Measurements from ENCODE around the gene SDHD.
"Not testable (repeated sequence)": the region's sequence is repeated elsewhere in the genome, so short reads cannot be mapped to it uniquely, and the experiment has no call there.

SDHD gene

GRCh38 chr11:112086422-112087191 lies at the start of gene SDHD, which contains the start of gene TIMM8B:
TSS of gene SDHD (plus strand) at chr11:112086873. CDS start at chr11:112086908, 35 bp downstream.
TSS of gene TIMM8B (minus strand) at chr11:112086756. CDS start at chr11:112086723, 33 bp downstream.
- peak; percentile 98 for DNase-seq

- DNase-seq: no peak
Observed at GRCh38 chr11:112037527-112037926, 49.1 kb upstream of the SDHD start.

DNA sequence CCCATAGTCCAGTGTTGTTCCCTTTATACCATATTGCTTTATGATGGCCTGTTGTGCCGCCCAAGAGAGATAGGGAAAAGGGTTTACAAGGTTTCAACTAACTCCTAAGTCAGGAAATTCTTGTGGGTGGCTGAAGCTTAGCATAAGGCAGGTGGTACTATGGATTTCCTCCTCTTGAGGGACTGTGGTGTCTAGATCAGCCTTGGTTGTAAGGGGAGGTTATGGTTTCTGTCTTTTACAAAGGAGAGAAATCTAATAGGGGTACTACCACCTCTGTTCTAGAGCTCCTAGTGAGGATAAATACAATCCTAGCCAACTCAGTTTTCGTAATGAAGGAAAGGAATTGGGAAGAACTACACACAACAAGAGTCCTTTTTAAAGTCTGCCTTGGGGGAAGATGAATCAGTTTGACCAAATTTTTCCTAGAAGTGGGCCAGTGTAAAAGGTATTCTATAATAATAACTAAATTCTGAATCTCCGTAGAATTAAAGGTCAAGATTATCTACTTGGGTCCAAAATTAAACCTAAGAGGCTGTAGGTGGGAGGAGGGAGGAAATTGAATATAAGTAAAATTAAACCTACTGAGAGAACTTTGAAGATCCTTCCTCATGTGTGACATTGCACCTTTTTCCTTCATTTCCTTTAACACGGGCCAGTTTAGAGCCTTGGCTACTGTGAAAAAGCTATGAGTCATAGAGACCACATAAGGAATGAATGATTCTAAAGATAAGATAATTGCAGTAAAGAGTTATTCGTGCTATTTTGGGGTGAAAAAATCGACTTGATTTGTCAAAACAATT lies 44.3 kb upstream of the SDHD start:
- no peak for DNase-seq

DNA sequence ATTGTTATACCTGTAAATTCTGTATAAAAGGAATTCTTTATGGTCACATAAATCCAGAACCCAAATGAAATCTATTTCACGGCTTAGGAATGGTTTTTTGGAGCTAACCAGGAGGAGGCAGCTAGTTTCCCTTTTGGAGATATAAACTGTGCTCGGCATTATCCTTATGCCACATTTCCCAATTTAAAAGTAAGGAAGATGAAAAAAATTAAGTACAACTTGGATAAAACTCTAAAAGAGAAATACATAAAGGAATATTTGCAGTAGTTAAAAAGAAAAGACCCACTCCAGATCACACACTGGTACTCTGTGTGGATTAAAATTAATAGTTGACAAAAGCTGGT lies 43.7 kb upstream of the SDHD start:
- DNase-seq: no peak

DNA sequence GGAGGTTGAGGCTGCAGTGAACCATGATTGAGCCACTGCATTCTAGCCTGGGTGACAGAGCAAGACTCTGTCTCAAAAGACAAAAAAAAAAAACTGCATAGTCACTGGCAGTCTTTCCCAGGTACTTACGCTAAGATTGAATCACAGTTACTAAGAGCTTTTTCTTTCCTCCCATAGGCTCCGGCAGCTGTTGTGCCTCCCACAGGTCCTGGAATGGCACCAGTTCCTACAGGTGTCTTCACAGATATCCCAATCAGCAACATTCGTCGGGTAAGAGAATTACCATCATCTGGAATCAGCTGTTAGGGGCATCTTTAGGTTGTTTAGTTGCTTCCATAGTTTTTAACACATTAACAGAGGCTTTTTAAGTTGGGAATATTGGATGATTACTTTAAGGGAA lies 41.7 kb upstream of the SDHD start:
- DNase-seq: no peak

DNA sequence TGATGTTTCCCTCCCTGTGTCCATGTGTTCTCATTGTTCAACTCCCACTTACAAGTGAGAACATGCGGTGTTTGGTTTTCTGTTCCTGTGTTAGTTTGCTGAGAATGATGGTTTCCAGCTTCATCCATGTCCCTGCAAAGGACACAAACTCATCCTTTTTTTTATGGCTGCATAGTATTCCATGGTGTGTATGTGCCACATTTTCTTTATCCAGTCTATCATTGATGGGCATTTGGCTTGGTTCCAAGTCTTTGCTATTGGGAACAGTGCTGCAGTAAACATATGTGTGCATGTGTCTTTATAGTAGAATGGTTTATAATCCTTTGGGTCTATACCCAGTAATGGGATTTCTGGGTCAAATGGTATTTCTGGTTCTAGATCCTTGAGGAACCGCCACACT lies 40.0 kb upstream of the SDHD start:
- not testable (repeated sequence) for DNase-seq

DNA sequence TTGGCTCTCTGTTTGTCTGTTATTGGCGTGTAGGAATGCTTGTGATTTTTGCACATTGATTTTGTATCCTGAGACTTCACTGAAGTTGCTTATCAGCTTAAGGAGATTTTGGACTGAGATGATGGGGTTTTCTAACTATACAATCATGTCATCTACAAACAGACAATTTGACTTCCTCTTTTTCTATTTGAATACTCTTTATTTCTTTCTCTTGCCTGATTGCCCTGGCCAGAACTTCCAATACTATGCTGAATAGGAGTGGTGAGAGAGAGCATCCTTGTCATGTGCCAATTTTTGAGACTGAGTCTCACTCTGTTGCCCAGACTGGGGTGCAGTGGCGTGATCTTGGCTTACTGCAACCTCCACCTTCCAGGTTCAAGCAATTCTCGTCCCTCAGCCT lies 38.4 kb upstream of the SDHD start:
- not testable (repeated sequence) for DNase-seq

DNA sequence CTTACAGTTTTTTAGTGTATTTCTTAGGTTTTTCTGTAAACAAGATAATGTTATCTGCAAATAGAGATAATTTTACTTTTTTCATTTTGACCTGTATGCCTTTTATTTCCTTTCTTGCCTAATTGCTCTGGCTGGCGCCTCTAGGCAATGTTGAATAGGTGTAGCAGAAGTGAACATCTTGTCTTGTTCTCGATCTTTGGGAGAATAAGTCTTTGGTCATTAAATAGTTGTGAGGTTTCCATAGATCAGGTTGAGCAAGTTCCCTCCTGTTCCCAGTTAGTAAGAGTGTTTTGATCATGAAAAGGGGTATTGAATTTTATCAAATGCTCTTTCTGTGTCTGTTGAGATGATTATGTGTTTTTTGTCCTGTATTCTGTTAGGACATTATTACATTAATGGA lies 36.9 kb upstream of the SDHD start:
- no peak for DNase-seq

- no peak for DNase-seq
Observed at GRCh38 chr11:112050721-112051120, 36.0 kb upstream of the SDHD start.

GRCh38 chr11:112051768-112052167 lies 34.9 kb upstream of the SDHD start:
- no peak for DNase-seq

DNA sequence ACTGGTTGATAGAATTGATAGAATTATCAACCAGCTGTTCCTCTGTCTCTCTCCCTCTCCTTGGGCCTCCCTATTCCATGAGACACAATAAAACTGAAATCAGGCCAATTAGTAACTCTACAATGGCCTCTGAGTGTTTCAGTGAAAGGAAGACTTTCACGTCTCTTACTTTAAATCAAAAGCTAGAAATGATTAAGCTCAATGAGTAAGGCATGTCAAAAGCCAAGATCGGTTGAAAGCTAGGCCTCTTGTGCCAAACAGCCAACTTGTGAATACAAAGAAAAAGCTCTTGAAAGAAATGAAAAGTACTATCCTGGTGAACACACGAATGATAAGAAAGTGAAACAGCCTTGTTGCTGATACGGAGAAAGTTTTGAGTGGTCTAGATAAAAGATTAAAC lies 29.5 kb upstream of the SDHD start:
- DNase-seq: no peak

DNA sequence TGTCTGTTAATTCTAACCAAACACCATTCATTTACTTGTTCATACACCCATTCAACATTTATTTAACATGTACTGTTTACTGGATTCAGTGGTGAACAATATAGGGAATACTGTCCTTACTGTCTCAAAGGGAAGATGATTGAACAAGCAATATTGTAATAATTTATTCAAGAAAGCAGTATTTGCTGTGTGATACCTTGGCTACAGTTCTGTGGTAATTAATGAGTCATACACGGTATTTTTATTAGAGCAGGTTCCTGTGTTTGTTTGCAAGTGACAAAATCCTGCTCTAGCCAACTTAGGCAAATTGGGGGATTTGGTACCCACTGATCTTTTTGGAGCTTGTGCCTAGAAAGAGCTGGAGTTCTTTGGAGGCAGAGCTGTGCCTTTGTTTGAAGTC lies 28.6 kb upstream of the SDHD start:
- DNase-seq: no peak

GRCh38 chr11:112062923-112063322 lies 23.8 kb upstream of the SDHD start:
- no peak for DNase-seq

DNA sequence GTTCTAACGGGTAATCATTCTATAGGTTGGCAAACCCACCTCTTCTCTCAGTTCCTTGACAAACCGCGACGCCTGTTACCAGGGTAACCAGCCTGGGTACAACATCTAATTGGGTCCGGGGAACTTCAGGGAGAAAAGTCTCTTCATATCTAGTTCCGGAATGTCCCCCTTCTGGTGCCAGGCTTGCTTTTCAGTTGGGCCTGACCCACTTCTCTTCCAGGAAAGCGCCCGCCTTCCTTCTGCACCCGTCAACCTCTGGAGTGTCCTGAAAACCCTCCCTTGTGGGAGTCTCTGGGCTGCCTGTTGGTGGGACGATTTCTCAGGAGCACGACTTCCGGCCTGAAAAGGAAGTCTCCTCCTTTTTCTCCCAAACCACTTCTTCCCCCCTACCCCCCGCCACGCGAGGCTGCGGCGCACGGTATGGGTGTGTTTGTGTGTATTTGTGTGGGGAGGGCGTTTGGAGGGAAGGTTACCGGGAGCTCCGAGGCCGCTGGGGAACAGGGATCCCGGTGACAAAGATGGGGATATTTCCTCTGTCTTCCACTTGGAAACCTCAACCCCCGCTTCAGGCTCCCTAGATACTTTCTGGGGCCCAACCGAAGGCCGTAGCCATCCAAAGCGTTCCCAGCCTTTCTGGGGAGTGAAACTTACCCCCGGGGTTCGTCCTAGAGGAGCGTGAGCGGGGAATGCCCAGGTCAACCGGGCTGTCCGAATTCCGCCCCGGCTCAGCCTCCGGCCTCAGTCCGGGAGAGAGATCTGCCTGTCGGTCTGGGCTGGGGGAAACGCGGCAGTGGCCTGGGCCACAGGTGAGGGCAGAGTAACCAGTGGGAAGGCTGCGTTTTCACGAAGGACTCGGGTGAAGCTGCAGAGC lies 12.5 kb upstream of the SDHD start, which contains the start of the genes NKAPD1 and PIH1D2:
NKAPD1 (plus strand) TSS at position 359 of the 871 bp plus-strand sequence. CDS start 1,276 bp downstream, outside the sequence.
PIH1D2 (minus strand) TSS at position 77 of the 871 bp plus-strand sequence. CDS start 843 bp downstream, outside the sequence.
- peak; percentile 88 for DNase-seq

GRCh38 chr11:112082729-112083128 lies 3.9 kb upstream of the SDHD start:
- no peak for DNase-seq

DNA sequence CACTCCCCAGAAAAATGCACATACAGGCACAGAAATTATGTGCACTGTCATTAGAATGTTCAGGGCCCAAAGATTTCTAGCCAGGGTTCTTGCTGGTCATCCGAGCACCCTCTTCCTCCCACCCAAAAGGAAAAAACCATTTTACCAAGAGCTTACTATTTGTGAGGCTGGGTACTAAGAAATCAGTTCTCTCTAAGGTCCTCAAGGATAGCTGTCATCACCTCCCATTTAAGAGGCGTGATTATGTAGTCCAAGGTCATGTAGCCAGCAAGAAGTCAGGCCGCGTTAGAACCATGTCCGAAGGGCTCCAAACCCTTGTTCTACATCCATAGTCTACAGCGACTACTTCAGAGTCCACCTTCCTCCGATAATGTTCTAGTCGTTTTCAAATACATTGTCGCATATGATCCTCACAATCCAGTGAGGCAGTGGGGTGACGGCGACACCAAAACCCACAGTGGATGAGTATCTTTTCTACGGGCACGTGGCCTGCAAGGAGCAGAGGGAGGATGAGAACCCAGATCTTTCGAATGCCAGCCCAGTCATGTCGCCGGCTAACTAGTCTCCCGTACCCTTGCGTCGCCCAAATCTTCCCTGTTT lies 751 bp upstream of the SDHD start:
- DNase-seq: no peak

- DNase-seq: no peak
Observed at GRCh38 chr11:112087212-112087611, 539 bp downstream of the SDHD start.

GRCh38 chr11:112095302-112095701 lies 8.6 kb downstream of the SDHD start:
- DNase-seq: not testable (repeated sequence)

- no peak for DNase-seq
Observed at GRCh38 chr11:112096194-112096593, 9.5 kb downstream of the SDHD start.

DNA sequence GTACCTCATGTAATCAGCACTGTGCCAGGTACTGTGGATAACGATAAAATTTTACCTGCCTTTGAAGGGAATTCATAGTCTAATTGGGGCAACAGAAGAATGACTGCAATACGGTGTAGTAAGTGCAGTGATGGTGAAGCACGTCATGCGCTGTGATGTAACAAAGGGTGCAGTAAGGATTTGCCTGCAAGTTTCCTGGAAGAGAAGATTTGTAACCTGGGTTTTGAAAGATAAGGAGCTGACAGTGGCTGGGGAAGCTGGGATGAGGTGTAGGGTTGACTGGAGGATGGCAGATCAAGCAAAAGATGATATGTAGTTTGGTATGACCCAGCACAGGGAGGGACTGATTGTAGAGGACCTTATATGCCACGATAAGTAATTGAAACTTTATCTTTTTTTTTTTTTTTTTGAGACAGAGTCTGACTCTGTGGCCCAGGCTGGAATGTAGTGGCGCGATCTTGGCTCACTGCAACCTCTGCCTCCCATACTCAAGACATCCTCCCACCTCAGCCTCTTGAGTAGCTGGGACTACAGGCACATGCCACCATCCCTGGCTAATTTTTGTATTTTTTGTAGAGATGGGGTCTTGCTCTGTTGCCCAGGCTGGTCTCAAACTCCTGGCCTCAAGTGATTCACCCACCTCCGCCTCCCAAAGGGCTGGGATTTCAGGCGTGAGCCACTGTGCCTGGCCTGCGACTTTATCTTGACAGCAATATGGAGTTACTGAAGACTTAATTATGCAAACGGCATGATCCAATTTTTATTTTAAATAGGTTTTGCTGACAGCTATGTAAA lies 11.3 kb downstream of the SDHD start:
- no peak for DNase-seq

DNA sequence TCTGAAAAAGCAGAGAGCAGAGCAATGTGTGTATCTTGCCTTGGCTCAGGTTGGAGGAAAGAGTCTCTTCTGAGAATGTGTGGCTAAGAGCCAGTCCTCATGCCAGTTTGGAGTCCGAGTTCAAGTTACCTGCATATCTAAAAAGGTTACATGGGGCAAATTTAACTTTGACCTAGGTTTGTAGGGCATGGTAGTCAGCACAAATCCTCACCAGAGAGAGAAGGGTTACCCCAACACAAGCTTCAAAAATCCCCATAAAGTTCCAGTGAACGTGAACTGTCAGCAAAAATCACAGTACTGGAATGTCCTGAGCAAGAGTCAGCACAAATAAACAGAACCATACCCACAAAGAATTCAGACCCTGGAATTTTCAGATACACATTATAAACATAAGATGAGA lies 13.8 kb downstream of the SDHD start:
- DNase-seq: no peak

DNA sequence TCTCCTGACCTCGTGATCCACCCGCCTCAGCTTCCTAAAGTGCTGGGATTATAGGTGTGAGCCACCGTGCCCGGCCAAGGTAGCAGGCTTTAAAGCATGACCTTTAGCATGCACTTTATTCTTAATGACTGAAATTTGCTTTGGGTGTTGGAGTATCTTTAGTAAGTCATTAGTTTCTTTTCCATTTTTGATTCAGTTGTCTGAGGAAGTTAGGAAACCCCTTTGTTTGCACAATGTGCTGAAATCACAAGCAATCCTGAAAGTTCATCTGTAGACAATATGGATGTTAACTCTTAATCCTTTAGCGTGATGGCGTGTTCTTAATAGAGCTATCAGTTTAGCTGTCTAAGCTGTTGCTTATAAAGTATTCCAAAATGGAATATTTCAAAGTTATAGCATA lies 16.8 kb downstream of the SDHD start:
- no peak for DNase-seq

Data from femur (tissue), 1 donor.